NCI-H1048 (cell line): ENCODE data around the gene NUP210L.
"Not testable (repeated sequence)": the region's sequence is repeated elsewhere in the genome, so short reads cannot be mapped to it uniquely, and the experiment has no call there.

Experiments used
- DNase-seq: peaks from one replicate; lab custom pipeline; 2025; lab: John Stamatoyannopoulos, UW

The NUP210L gene

GRCh38 chr1:154170547-154171222 is 15.8 kb upstream of the NUP210L start:
- no peak for DNase-seq

GRCh38 chr1:154167461-154167860 is 12.6 kb upstream of the NUP210L start:
- no peak for DNase-seq

GRCh38 chr1:154166207-154166606 is 11.3 kb upstream of the NUP210L start:
- no peak for DNase-seq

- DNase-seq, result no peak
Observed at GRCh38 chr1:154159554-154159953, 4.7 kb upstream of the NUP210L start.

GRCh38 chr1:154158307-154159125 is 3.6 kb upstream of the NUP210L start:
- no peak for DNase-seq

GRCh38 chr1:154157520-154158306 is 2.8 kb upstream of the NUP210L start:
- no peak for DNase-seq

- DNase-seq, result no peak
Observed at GRCh38 chr1:154155251-154155650, 378 bp upstream of the NUP210L start.

GRCh38 chr1:154154053-154154452 is 820 bp downstream of the NUP210L start:
- no peak for DNase-seq

- no peak for DNase-seq
Observed at GRCh38 chr1:154151311-154151710, 3.6 kb downstream of the NUP210L start.

- no peak for DNase-seq
Observed at GRCh38 chr1:154148807-154149206, 6.1 kb downstream of the NUP210L start.

- DNase-seq, result not testable (repeated sequence)
Observed at GRCh38 chr1:154147505-154147904, 7.4 kb downstream of the NUP210L start.

GRCh38 chr1:154145986-154146385 is 8.9 kb downstream of the NUP210L start:
- DNase-seq, result no peak

- no peak for DNase-seq
Observed at GRCh38 chr1:154142358-154142757, 12.5 kb downstream of the NUP210L start.

GRCh38 chr1:154141240-154141639 is 13.6 kb downstream of the NUP210L start:
- no peak for DNase-seq

- DNase-seq, result no peak
Observed at GRCh38 chr1:154137888-154138287, 17.0 kb downstream of the NUP210L start.

GRCh38 chr1:154133256-154133655 is 21.6 kb downstream of the NUP210L start:
- DNase-seq, result no peak

GRCh38 chr1:154129391-154129970 is 25.4 kb downstream of the NUP210L start:
- no peak for DNase-seq

GRCh38 chr1:154123205-154123604 is 31.7 kb downstream of the NUP210L start:
- DNase-seq, result not testable (repeated sequence)

GRCh38 chr1:154117642-154118041 is 37.2 kb downstream of the NUP210L start:
- no peak for DNase-seq

GRCh38 chr1:154115180-154115579 is 39.7 kb downstream of the NUP210L start:
- no peak for DNase-seq

GRCh38 chr1:154104433-154105082 is 50.3 kb downstream of the NUP210L start:
- DNase-seq, result no peak

- DNase-seq, result not testable (repeated sequence)
Observed at GRCh38 chr1:154100141-154100540, 54.7 kb downstream of the NUP210L start.
